HG03159 (cell line): ENCODE measurements around the gene EPHB6.

ENCODE experiments used
- ATAC-seq: cut with Tn5 transposase; IDR thresholded peaks from one replicate; pipeline ENCODE4 v1.9.1; 2021; ENCODE audit warnings: mild to moderate bottlenecking, moderate library complexity; ENCODE audit not compliant: unreplicated experiment

EPHB6 gene

DNA sequence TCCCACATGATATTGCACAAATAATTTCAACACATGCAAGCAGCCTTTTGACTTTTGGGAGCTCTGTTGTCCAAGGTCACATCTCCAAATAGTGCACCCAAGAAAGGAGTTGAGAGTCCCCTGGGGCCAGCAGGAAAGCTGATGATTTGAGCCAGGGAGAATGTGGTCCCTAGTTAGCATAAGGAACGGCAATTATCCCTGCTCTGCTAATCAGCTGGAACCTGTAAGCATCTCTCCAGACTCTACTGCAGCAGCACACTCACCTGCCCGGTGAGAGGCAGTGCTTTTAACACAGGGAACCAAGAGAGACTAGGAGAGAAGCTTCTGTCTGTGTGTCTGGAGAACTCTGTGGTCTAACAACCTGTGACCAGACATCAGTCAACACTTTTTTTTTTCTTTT is 61.6 kb downstream of the EPHB6 start:
- no peak for ATAC-seq

DNA sequence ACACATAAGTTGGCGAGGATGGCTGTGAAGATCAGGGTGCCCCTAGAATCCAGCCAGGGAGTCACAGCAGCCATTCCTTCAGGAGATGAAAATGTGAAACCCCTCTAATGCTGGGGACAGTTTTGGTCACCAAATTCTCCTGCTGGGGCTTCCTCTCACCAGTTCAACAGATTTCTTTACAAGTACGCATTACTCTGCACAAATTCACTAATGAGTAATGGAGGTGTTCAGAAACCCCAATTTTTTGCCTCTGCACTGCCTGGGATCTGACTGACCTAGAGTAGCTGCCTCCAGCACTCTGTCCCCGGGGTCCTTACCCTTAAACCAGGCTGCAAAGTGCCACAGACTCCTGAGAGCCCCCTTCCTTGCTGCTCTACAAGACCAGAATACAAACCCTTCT is 62.6 kb downstream of the EPHB6 start:
- ATAC-seq: no peak

- no peak for ATAC-seq
These were observed 64.0 kb downstream of the EPHB6 start for GRCh38 chr7:142918901-142919300.

DNA sequence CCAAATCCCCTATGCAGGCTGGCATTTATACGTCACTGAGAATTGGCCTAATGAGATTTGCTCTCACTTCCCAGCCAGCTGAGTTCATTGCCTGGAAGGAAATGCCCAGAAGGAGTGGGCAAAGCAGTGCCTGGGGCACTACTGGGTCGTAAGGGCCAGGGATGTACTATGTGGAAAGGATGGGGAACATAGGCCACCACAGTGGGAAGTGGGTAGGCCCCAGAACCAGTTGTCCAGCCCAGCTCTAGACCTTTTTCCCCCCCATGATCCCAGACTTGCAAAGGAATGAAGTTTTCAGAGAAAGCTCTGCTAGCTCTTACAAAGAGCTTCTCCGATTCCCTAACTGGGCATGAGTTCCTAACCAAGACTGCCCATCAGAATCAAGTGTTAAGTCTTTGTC is 64.8 kb downstream of the EPHB6 start:
- no peak for ATAC-seq
